Choroid plexus epithelial cell (primary cell): Measurements from ENCODE around the gene GPHN.

Experiments
- DNase-seq: peaks from one replicate; pipeline ENCODE4 v3.0.0-alpha.2; 2010; ENCODE audit warnings: low read depth
- H3K4me3 ChIP-seq: 2 replicates; pipeline ENCODE4 v1.5.1; 2011; ENCODE audit warnings: low read depth, mild to moderate bottlenecking, control low read depth, low read length, moderate library complexity
- CTCF ChIP-seq: conservative IDR thresholded peaks from 2 replicates; pipeline ENCODE4 v1.5.1; 2011; ENCODE audit warnings: low read depth, mild to moderate bottlenecking, control low read depth, inconsistent platforms, low read length, moderate library complexity

GPHN gene

GRCh38 chr14:67141146-67141900 lies 633.4 kb downstream of the GPHN start:
- no peak for TF ChIP-seq CTCF
- DNase-seq: no peak
- H3K4me3 ChIP-seq: no peak overlapping the region

DNA sequence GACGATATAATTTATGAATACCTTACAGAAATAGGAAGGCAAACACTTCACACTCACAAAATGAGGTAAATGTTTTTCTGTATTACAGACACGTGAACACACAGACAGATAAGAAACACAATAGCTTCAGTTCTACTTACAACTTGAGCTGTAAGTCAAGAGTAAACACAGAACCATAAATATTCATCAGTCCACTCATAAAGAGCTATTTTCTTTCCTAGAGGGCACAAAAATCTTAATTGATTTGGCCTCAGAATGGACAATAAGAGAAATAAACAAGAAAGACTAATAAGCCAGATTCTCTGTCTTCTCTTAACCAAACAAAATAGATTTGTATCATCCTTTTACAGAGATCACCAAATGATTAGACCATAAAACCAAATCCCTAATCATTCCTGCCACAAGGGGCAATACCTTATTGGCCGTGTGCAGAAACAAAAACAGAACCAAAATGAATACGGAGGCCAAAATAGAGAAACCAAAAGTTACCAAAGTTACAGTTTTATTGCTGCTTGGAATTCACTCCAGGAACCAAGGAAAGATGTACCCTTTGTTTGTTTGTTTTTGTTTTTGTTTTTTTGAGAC lies 643.2 kb downstream of the GPHN start:
- H3K4me3 ChIP-seq: no peak overlapping the region
- peak; percentile 10 for DNase-seq
- peak; percentile 51 for TF ChIP-seq CTCF

DNA sequence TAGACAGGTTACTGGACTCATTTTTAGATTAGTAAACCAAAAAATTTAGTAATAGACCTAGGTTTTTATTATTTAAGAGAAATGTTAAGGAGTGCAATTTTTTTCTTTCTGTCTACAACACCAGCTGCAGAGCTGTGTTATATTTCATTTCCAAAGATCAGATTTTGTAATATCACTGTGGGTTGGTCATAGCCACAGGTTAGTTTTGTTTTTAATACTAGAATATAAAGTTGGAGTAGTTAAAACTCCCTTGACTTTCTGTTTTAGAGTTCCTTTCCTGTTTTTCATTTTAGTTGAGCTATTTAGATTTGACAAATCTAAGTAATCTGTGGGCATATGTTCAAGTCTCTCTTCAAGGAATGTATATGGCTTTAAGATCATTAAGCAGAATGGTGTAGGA lies 650.6 kb downstream of the GPHN start:
- H3K4me3 ChIP-seq: no peak overlapping the region
- TF ChIP-seq CTCF: no peak
- peak; percentile 5 for DNase-seq

- TF ChIP-seq CTCF: no peak
- no peak overlapping the region for H3K4me3 ChIP-seq
- DNase-seq: peak; percentile 3
Measured at GRCh38 chr14:67162385-67162784, 654.4 kb downstream of the GPHN start.

DNA sequence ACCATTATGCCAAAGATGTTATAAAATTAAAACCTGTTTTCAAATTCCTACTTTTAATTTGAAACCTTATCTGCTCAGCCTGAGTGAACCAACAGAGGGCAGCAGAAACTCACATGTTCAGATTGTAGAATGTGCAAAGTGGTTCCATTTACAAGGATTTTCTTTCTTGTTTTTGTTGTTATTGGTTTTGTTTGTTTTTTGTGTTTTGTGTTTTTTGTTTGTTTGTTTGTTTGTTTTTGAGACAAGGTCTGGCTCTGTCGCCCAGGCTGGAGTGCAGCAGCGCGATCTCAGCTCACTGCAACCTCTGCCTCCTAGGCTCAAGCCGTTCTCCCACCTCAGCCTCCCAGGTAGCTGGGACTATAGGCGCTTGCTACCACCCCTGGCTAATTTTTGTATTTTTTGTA lies 658.5 kb downstream of the GPHN start:
- DNase-seq: peak; percentile 77
- no peak overlapping the region for H3K4me3 ChIP-seq
- TF ChIP-seq CTCF: peak; percentile 83

GRCh38 chr14:67167420-67168109 lies 659.6 kb downstream of the GPHN start:
- H3K4me3 ChIP-seq: no peak overlapping the region
- TF ChIP-seq CTCF: no peak
- DNase-seq: peak; percentile 41
